NCI-H187 (cell line): ENCODE measurements around the gene IL19.
"Not testable (repeated sequence)": the region's sequence is repeated elsewhere in the genome, so short reads cannot be mapped to it uniquely, and the experiment has no call there.

Experiments used
- DNase-seq, 2 experiments: peaks; one replicate each; lab custom pipeline; 2025; lab: John Stamatoyannopoulos, UW

The IL19 gene

GRCh38 chr1:206833801-206834200 lies 63.2 kb downstream of the IL19 start:
- peak; percentile 59 to 77 for DNase-seq

DNA sequence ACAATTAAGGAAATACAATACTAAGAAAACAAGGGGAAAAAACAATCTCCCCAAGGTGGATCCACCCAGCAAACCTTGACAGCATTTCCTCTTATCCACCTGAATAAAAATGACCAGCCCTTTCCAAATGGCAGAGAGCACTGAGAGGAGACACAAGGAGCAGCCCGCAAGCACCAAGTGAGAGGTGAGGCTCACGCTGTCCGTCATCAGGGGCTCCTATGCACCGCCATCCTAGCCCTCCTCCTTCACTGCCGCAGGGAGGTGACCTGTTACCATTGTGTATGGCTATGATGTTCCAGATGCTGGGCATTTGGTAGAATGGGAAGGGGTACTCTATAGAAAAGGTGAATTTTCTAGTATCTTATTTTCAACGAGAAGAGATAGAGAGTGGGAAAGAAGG lies 63.6 kb downstream of the IL19 start:
- no peak for DNase-seq

DNA sequence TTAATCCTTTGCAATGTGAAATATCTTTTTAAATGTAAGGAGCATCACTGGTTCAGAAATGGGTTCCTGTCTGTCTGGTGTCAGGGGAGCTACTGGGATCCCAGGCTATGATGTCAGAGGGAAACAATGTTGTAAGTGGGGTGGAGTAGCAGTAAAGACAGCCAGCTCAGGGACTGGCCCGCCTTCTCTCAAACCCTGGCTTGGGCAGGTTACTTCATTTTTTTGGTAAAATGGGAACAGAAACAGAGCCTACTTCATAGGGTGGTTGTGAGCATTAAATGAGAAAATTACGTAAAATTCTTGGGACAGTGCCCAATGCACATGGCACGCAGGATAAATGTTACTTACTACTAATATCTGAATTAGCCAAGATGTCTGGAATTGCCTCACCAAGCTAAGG lies 64.1 kb downstream of the IL19 start:
- DNase-seq: no peak

DNA sequence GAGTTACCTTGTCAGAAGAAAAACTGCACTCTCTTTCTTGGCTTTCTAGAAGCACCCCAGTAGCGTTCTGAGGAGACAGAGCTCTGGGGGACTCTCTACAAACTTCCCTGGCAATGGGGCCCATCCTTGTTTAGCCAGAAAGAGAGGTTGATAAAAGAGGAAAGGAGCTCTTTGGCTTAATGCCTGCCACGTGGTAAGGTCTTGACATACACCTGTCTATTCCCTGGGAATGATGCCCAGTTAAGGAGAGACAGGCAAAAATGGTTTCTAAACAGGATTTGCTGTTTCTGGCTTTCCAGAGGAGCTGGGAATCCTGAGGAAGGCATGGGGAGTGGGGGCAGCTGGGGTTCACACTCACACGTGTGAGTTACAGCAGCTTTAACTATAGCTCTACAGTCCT lies 64.6 kb downstream of the IL19 start:
- DNase-seq: no peak

DNA sequence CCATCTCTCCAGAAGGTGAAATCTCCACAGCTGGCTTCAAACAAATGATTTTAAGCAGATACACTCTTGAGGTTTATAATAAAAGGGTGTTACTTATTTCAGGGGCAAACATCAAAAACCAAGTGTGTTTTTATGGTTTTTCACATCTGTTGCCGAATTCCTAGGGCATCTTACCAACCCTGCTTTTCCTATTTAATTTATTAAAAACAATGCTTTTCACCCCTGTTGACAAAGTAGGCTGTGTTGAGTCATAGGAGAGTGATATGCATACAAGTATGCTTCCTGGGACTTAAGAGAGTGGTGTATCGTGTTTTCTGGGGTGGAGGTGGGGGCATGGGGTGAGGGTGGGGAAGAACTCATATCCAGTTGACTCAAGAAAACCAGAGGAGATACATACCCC lies 65.5 kb downstream of the IL19 start:
- no peak for DNase-seq

DNA sequence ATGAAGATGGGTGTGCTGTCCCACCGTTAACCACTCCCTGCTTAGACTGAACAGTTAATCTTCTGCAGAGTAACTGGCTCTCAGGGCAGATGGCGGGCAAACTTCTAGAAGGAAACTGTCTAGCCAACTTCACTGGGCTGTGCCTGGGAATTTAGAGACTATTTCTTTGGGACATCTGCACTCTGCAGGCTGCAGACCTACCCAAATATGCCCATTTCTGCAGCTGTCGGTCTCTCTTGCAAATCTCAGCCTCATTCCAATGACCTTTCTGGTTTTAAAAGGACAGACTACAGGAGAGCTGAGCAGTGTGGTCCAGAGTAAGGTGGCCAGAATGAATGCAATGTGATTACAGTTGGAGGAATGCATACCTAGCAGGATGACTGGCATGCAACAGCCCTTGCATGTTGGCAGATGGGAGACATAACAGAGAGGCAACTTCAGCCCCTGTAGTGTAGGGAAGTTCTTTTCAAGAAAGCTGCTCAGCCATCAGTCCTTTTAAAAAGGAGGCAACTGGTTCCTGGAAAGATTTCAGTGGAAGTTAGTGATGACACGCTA lies 68.5 kb downstream of the IL19 start:
- no peak for DNase-seq

DNA sequence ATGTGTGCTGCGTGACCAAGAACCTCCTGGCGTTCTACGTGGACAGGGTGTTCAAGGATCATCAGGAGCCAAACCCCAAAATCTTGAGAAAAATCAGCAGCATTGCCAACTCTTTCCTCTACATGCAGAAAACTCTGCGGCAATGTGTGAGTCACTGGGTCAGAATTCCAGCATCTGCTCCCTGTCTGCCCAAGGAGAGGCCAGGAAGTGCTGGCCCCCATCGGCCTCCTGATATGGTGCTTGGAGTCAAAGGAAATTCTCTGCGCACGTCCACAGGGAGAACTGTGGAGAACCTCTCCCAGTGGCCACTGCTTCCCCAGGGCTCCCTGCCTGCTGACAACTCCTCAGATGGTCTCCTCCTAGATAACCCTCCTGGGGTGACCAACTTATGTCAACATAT lies 69.3 kb downstream of the IL19 start:
- no peak for DNase-seq

- DNase-seq: no peak
Observed at GRCh38 chr1:206841609-206842323, 71.2 kb downstream of the IL19 start.

GRCh38 chr1:206842854-206843253 lies 72.3 kb downstream of the IL19 start:
- no peak for DNase-seq

DNA sequence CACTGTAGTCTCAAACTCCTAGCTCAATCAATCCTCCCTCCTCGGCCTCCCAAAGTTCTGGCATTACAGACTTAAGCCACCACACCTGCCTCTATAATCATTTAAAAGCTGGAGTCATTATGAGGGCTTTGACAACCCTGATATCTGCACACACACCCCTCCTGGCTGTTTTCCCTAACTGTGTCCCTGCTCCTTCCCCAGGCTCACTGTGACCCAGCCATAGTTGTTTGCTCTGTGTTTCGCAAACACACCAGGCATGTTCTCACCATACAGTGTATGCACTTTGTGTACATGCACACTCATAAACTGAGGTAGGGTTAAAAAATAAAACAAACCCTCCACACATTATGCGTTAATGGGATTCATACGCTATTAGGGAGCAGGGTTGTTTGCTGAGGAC lies 73.1 kb downstream of the IL19 start:
- DNase-seq: no peak

- no peak for DNase-seq
Observed at GRCh38 chr1:206846487-206846886, 75.9 kb downstream of the IL19 start.

- DNase-seq: no peak
Observed at GRCh38 chr1:206847337-206847834, 76.8 kb downstream of the IL19 start.

DNA sequence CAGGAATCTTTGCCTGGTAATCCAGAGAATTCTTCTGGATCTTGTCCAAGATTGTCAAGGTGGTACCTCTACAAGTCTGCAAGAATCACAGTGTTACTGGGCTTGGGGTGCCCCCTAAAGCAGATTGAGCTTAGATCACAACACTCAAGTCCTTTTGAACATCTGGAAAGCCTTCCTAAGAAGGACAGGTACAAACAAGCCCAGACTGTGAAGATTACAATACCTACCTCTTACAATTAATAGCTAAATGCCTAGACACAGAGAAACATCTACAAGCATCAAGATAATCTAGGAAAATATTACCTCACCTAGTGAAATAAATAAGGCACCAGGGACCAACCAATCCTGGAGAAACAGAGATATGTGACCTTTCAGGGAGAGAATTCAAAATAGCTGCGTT lies 77.4 kb downstream of the IL19 start:
- DNase-seq: no peak

DNA sequence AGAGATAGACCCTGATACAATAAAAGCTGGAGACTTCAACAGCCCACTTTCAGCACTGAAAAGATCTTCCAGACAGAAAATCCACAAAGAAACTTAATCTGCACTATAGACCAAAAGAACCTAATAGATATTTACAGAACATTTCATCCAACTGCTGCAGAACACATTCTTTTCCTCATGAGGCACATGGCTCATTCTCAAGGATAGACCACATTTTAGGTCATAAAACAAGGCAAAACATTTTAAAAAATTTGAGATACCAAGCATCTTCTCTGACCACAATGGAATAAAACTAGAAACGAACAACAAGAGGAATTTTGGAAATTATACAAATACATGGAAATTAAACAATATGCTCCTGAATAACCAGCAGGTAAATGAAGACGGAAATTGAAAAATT lies 79.8 kb downstream of the IL19 start:
- DNase-seq: no peak

GRCh38 chr1:206851341-206852010 lies 80.9 kb downstream of the IL19 start:
- no peak for DNase-seq

DNA sequence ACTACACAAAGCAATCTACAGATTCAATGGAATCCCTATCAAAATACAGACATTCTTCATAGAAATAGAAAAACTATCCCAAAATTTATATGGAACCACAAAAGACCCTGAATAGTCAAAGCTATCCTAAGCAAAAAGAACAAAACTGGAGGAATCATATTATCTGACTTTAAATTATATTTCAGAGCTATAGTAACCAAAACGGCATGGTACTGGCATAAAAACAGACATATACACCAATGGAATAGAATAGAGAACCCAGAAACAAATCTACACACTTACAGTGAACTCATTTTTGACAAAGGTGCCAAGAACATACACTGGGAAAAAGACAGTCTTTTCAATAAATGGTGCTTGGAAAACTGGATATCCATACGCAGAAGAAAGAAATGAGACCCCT lies 82.1 kb downstream of the IL19 start:
- DNase-seq: not testable (repeated sequence)

DNA sequence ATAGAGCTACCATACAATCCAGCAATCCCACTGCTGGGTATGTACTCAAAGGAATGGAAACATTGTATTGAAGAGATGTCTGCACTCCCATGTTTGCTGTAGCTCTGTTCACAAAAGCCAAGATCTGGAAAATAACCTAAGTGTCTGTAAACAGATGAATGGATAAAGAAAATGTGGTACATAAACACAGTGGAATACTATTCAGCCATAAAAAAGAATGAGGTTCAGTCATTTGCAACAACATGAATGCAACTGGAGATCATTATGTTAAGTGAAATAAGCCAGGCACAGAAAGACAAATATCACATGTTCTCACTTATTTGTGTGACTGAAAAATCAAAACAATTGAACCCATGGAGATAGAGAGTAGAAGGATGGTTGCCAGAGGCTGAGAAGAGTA lies 83.1 kb downstream of the IL19 start:
- not testable (repeated sequence) for DNase-seq

- DNase-seq: no peak
Observed at GRCh38 chr1:206854401-206855129, 84.0 kb downstream of the IL19 start.

- no peak for DNase-seq
Observed at GRCh38 chr1:206855859-206856258, 85.3 kb downstream of the IL19 start.

- no peak for DNase-seq
Observed at GRCh38 chr1:206856674-206857464, 86.3 kb downstream of the IL19 start.

GRCh38 chr1:206859082-206859521 lies 88.5 kb downstream of the IL19 start:
- no peak for DNase-seq

- DNase-seq: no peak
Observed at GRCh38 chr1:206860165-206860564, 89.6 kb downstream of the IL19 start.
